Measurements from ENCODE around the gene MINDY2.

Gene MINDY2

GRCh38 chr15:58742819-58743502 is 28.1 kb upstream of the MINDY2 start:
- TF ChIP-seq, protein P1, sequence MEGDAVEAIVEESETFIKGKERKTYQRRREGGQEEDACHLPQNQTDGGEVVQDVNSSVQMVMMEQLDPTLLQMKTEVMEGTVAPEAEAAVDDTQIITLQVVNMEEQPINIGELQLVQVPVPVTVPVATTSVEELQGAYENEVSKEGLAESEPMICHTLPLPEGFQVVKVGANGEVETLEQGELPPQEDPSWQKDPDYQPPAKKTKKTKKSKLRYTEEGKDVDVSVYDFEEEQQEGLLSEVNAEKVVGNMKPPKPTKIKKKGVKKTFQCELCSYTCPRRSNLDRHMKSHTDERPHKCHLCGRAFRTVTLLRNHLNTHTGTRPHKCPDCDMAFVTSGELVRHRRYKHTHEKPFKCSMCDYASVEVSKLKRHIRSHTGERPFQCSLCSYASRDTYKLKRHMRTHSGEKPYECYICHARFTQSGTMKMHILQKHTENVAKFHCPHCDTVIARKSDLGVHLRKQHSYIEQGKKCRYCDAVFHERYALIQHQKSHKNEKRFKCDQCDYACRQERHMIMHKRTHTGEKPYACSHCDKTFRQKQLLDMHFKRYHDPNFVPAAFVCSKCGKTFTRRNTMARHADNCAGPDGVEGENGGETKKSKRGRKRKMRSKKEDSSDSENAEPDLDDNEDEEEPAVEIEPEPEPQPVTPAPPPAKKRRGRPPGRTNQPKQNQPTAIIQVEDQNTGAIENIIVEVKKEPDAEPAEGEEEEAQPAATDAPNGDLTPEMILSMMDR (IDR thresholded peaks at IDR 0.05; ENCODE audit: insufficient read depth, low read depth, low read length, missing control alignments) = no peak
- H3K4me3 ChIP-seq (ENCODE audit: low read length) = no peak overlapping the region
- no peak for DNase-seq (ENCODE audit: low read depth)

- H3K4me3 ChIP-seq (ENCODE audit: low read length) = no peak overlapping the region
- no peak for DNase-seq (ENCODE audit: low read depth)
- TF ChIP-seq, protein P1 (IDR thresholded peaks at IDR 0.05; ENCODE audit: insufficient read depth, low read depth, low read length, missing control alignments) = no peak
Observed at GRCh38 chr15:58746174-58746573, 24.9 kb upstream of the MINDY2 start.

GRCh38 chr15:58748040-58748851 is 22.9 kb upstream of the MINDY2 start:
- TF ChIP-seq, protein P1 (IDR thresholded peaks at IDR 0.05; ENCODE audit: insufficient read depth, low read depth, low read length, missing control alignments) = no peak
- peak overlapping the region; percentile 91 for H3K4me3 ChIP-seq (ENCODE audit: low read length)
- DNase-seq (ENCODE audit: low read depth) = no peak

DNA sequence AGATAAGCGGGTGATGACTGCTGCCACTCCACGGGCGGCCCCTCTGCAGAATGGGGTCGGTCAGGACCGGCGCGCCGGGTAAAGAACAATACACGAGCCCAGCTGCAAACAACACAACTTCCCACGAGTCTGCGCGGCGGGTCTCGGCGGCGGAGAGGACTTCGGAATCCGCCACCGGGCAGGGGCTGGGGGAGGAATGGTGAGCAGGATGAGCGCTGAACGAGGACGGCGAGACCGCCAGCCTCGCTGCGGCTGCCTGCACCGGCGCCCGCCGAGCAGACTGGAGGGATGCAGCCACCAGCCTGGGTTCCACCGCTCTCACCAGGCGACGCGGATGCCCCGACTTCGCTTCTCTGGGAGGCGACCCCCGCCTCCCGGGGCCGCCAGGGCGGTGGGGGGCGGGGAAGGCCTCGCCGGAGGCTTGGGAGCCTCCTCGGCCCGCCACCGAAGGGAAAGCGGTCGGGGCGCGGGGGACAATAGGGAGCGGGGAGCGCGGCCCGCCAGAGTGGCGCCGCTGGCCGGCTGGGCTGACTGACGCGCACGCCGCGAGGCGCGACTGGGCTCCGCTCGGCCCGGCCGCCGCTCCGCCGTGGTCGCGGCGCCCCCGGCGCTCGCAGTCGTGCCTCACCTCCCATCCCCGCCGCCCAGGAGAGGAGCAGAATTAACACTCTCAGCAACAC is 22.1 kb upstream of the MINDY2 start:
- TF ChIP-seq, protein P1 (IDR thresholded peaks at IDR 0.05; ENCODE audit: insufficient read depth, low read depth, low read length, missing control alignments) = no peak
- peak overlapping the region; percentile 91 for H3K4me3 ChIP-seq (ENCODE audit: low read length)
- peak; percentile 42 for DNase-seq (ENCODE audit: low read depth)

GRCh38 chr15:58749532-58750337 is 21.4 kb upstream of the MINDY2 start, which contains the start of gene ADAM10:
Gene ADAM10, minus strand, starts transcription at chr15:58749707. Its CDS starts 173 bp downstream, at chr15:58749534.
- TF ChIP-seq, protein P1 (IDR thresholded peaks at IDR 0.05; ENCODE audit: insufficient read depth, low read depth, low read length, missing control alignments) = no peak
- peak within 1 kb of the TSS; percentile 91 for H3K4me3 ChIP-seq (ENCODE audit: low read length)
- peak; percentile 99 for DNase-seq (ENCODE audit: low read depth)

GRCh38 chr15:58752716-58753115 is 18.4 kb upstream of the MINDY2 start:
- DNase-seq (ENCODE audit: low read depth) = no peak
- H3K4me3 ChIP-seq (ENCODE audit: low read length) = no peak overlapping the region
- TF ChIP-seq, protein P1 (IDR thresholded peaks at IDR 0.05; ENCODE audit: insufficient read depth, low read depth, low read length, missing control alignments) = no peak
